HEK293 (cell line): Measurements from ENCODE around the gene HNRNPM.
A peak's percentile ranks its signal among the peaks of the same experiment; 100 is the strongest.

ENCODE experiments used
- CTCF ChIA-PET: fragments of 350-600 bp; formaldehyde crosslinking; extraction: SDS; loops from one replicate; lab custom pipeline; 2021; ENCODE audit warnings: antibody characterized with exemption; lab: Yijun Ruan, JAX
- POLR2A ChIA-PET: fragments of 300-600 bp; formaldehyde crosslinking; extraction: SDS; loops from one replicate; lab custom pipeline; 2020; ENCODE audit warnings: antibody characterized with exemption, inconsistent platforms; lab: Yijun Ruan, JAX
- H3K27ac ChIP-seq: fragments of 200-500 bp; sonication (Bioruptor generic); 2 replicates; pipeline ENCODE4 v1.5.1; 2014; ENCODE audit warnings: low read depth, low read length, control low read depth, inconsistent platforms; ENCODE audit errors: extremely low read depth
- H3K36me3 ChIP-seq, 2 experiments: fragments of 200-500 bp in 1 of 2; sonication (Bioruptor generic) in 1 of 2; 1 replicate in 1 of 2; 2 replicates in 1 of 2; pipeline ENCODE4 v1.5.1; 2014 to 2017; ENCODE audit warnings: inconsistent platforms in 2 of 2, low read length in 2 of 2; ENCODE audit not compliant: control insufficient read depth in 2 of 2, insufficient read depth in 1 of 2
- H3K4me1 ChIP-seq: fragments of 200-500 bp; sonication (Bioruptor generic); 2 replicates; pipeline ENCODE4 v1.5.1; 2014; ENCODE audit warnings: mild to moderate bottlenecking, low read length, inconsistent platforms; ENCODE audit not compliant: control insufficient read depth, insufficient read depth
- H3K4me3 ChIP-seq: 2 replicates; pipeline ENCODE4 v1.5.1; 2011; ENCODE audit warnings: low read depth, mild to moderate bottlenecking, control low read depth, low read length, moderate library complexity
- H3K9me3 ChIP-seq: fragments of 200-500 bp; sonication (Bioruptor generic); 2 replicates; pipeline ENCODE4 v1.5.1; 2014; ENCODE audit warnings: low read depth, low read length, inconsistent platforms; ENCODE audit not compliant: control insufficient read depth, insufficient read depth
- AEBP2 ChIP-seq: fragments of 450-650 bp; formaldehyde crosslinking; IDR thresholded peaks from 2 replicates; pipeline ENCODE4 v1.5.1; 2016; ENCODE audit warnings: missing biosample characterization, missing genetic modification characterization, borderline replicate concordance
- GLI2 ChIP-seq: fragments of 450-650 bp; formaldehyde crosslinking; IDR thresholded peaks from 2 replicates; pipeline ENCODE4; 2017; ENCODE audit warnings: missing biosample characterization, missing genetic modification characterization, low read depth, borderline replicate concordance
- GLI4 ChIP-seq: fragments of 450-650 bp; formaldehyde crosslinking; IDR thresholded peaks from 2 replicates; pipeline ENCODE4 v1.5.1; 2016; ENCODE audit warnings: missing biosample characterization, missing genetic modification characterization
- GLIS2 ChIP-seq: fragments of 450-650 bp; formaldehyde crosslinking; IDR thresholded peaks from 2 replicates; pipeline ENCODE4 v1.5.1; 2016; ENCODE audit warnings: missing biosample characterization, missing genetic modification characterization
- PRDM1 ChIP-seq: fragments of 450-650 bp; formaldehyde crosslinking; IDR thresholded peaks from 2 replicates; pipeline ENCODE4; 2016; ENCODE audit warnings: missing biosample characterization, missing genetic modification characterization
- PRDM10 ChIP-seq: fragments of 450-650 bp; formaldehyde crosslinking; IDR thresholded peaks from 2 replicates; pipeline ENCODE4 v1.5.1; 2016; ENCODE audit warnings: missing biosample characterization, missing genetic modification characterization
- SCRT2 ChIP-seq: fragments of 450-650 bp; formaldehyde crosslinking; IDR thresholded peaks from 2 replicates; pipeline ENCODE4 v1.5.1; 2016; ENCODE audit warnings: missing biosample characterization, missing genetic modification characterization
- ZBTB26 ChIP-seq: fragments of 450-650 bp; formaldehyde crosslinking; optimal IDR thresholded peaks from 2 replicates; pipeline ENCODE3; 2016; ENCODE audit warnings: missing biosample characterization, mild to moderate bottlenecking, missing genetic modification characterization
- ZNF114 ChIP-seq: fragments of 450-650 bp; formaldehyde crosslinking; IDR thresholded peaks from 2 replicates; pipeline ENCODE4 v1.5.0; 2017; ENCODE audit warnings: missing biosample characterization, missing genetic modification characterization
- ZNF121 ChIP-seq: fragments of 450-650 bp; formaldehyde crosslinking; IDR thresholded peaks from 2 replicates; pipeline ENCODE4 v1.5.1; 2016; ENCODE audit warnings: missing biosample characterization, missing genetic modification characterization
- ZNF146 ChIP-seq: fragments of 450-650 bp; formaldehyde crosslinking; IDR thresholded peaks from 2 replicates; pipeline ENCODE4 v1.5.1; 2016; ENCODE audit warnings: missing biosample characterization, missing genetic modification characterization
- ZNF16 ChIP-seq: fragments of 450-650 bp; formaldehyde crosslinking; IDR thresholded peaks from 2 replicates; pipeline ENCODE4 v1.5.1; 2016; ENCODE audit warnings: low read depth, missing biosample characterization, missing genetic modification characterization
- ZNF221 ChIP-seq: fragments of 450-650 bp; formaldehyde crosslinking; IDR thresholded peaks from 2 replicates; pipeline ENCODE4 v1.5.1; 2017; ENCODE audit warnings: missing biosample characterization, missing genetic modification characterization, borderline replicate concordance
- ZNF26 ChIP-seq: fragments of 450-650 bp; formaldehyde crosslinking; IDR thresholded peaks from 2 replicates; pipeline ENCODE4 v1.5.1; 2016; ENCODE audit warnings: missing biosample characterization, missing genetic modification characterization
- ZNF501 ChIP-seq: fragments of 450-650 bp; formaldehyde crosslinking; IDR thresholded peaks from 2 replicates; pipeline ENCODE4 v1.5.1; 2016; ENCODE audit warnings: missing biosample characterization, missing genetic modification characterization
- ZNF548 ChIP-seq: fragments of 450-650 bp; formaldehyde crosslinking; IDR thresholded peaks from 2 replicates; pipeline ENCODE4 v1.5.1; 2016; ENCODE audit warnings: missing biosample characterization, missing genetic modification characterization
- ZNF560 ChIP-seq: fragments of 450-650 bp; formaldehyde crosslinking; IDR thresholded peaks from 2 replicates; pipeline ENCODE4 v1.5.1; 2017; ENCODE audit warnings: missing biosample characterization, missing genetic modification characterization, borderline replicate concordance
- ZNF624 ChIP-seq: fragments of 450-650 bp; formaldehyde crosslinking; IDR thresholded peaks from 2 replicates; pipeline ENCODE4 v1.5.1; 2017; ENCODE audit warnings: missing biosample characterization, missing genetic modification characterization
- ZNF660 ChIP-seq: fragments of 450-650 bp; IDR thresholded peaks from 2 replicates; pipeline ENCODE4 v1.5.1; 2018; ENCODE audit warnings: missing biosample characterization, mild to moderate bottlenecking, missing genetic modification characterization
- ZNF76 ChIP-seq: fragments of 450-650 bp; formaldehyde crosslinking; IDR thresholded peaks from 2 replicates; pipeline ENCODE4; 2016; ENCODE audit warnings: low read depth, missing biosample characterization, missing genetic modification characterization, borderline replicate concordance
- ZNF830 ChIP-seq: fragments of 450-650 bp; IDR thresholded peaks from 2 replicates; pipeline ENCODE4 v1.5.0; 2018; ENCODE audit warnings: missing biosample characterization, missing genetic modification characterization, low read depth, mild to moderate bottlenecking, moderate library complexity
- ZSCAN16 ChIP-seq: fragments of 450-650 bp; formaldehyde crosslinking; IDR thresholded peaks from 2 replicates; pipeline ENCODE4 v1.5.1; 2016; ENCODE audit warnings: missing biosample characterization, missing genetic modification characterization

HNRNPM gene

GRCh38 chr19:8473648-8474476 is 29.1 kb downstream of the HNRNPM start:
- CTCF ChIA-PET = interaction anchor here (0.6 to 1.4 kb wide), 6 partner anchors 14 to 790 kb away, joined by 3 to 6 read pairs (median 4); no protein-coding TSS in a partner anchor
- no peak for TF ChIP-seq ZNF548
- no peak for TF ChIP-seq ZNF114 (tag by site-specific recombination)
- TF ChIP-seq ZNF560 (tag by site-specific recombination) = no peak
- no peak for TF ChIP-seq ZNF501 (tag by site-specific recombination)
- TF ChIP-seq PRDM10 = peak; percentile 54; the same call in 1 of the 2 replicates
- no peak for TF ChIP-seq ZNF26 (tag by site-specific recombination)
- no peaks in the 10 kb centered on the region for H3K9me3 ChIP-seq
- H3K36me3 ChIP-seq = peaks cover 80 to 99% of the 10 kb centered on the region in 2 experiments
- H3K4me1 ChIP-seq = no peaks in the 10 kb centered on the region
- H3K27ac ChIP-seq = peak overlapping the region; percentile 31; the same call in 1 of the 2 replicates
- POLR2A ChIA-PET = interaction anchor here (0.6 to 1.7 kb wide), 3 partner anchors 18 to 40 kb away, joined by 3 to 5 read pairs (median 3); partner anchors contain the start of gene ZNF414
- H3K4me3 ChIP-seq = no peak overlapping the region

GRCh38 chr19:8475005-8475404 is 30.2 kb downstream of the HNRNPM start:
- H3K36me3 ChIP-seq = peaks cover 76 to 92% of the 10 kb centered on the region in 2 experiments
- ChIA-PET POLR2A (interaction anchor here (0.6 kb wide), 1 partner anchor 96 kb away, joined by 3 read pairs; no protein-coding TSS in a partner anchor), CTCF (interaction anchor here (1.0 to 1.1 kb wide), 2 partner anchors 31 to 62 kb away, joined by 3 to 6 read pairs; partner anchors contain the start of gene MARCHF2)

GRCh38 chr19:8476524-8476923 is 31.7 kb downstream of the HNRNPM start:
- peaks cover 68 to 90% of the 10 kb centered on the region in 2 experiments for H3K36me3 ChIP-seq
- POLR2A ChIA-PET = no interaction called here
- TF ChIP-seq ZNF121 (no peak), ZSCAN16 (tag by site-specific recombination) (no peak), GLI2 (no peak), ZNF16 (tag by site-specific recombination) (no peak), ZNF660 (tag by site-specific recombination) (no peak), ZNF830 (tag by site-specific recombination) (no peak), GLI4 (tag by site-specific recombination) (no peak), ZNF560 (tag by site-specific recombination) (no peak), GLIS2 (tag by site-specific recombination) (no peak), SCRT2 (tag by site-specific recombination) (no peak), ZNF146 (tag by site-specific recombination) (no peak), ZNF76 (tag by site-specific recombination) (no peak), ZBTB26 (tag by site-specific recombination) (no peak)

More at GRCh38 chr19:8475005-8475404, 30.2 kb downstream of the HNRNPM start:
- H3K4me3 ChIP-seq = no peak overlapping the region
- H3K27ac ChIP-seq = no peak overlapping the region
- no peaks in the 10 kb centered on the region for H3K4me1 ChIP-seq
- no peak for TF ChIP-seq ZNF548
- no peak for TF ChIP-seq ZNF624 (tag by site-specific recombination)
- TF ChIP-seq ZNF221 = no peak
- 0 out of 2 replicates have a peak, but pooled peaks have one; percentile 35 for TF ChIP-seq PRDM1 (tag by site-specific recombination)
- no peak for TF ChIP-seq AEBP2 (tag by site-specific recombination)
- H3K9me3 ChIP-seq = no peaks in the 10 kb centered on the region

More at GRCh38 chr19:8476524-8476923, 31.7 kb downstream of the HNRNPM start:
- no peaks in the 10 kb centered on the region for H3K4me1 ChIP-seq
- H3K27ac ChIP-seq = no peak overlapping the region
- no peak overlapping the region for H3K4me3 ChIP-seq
- no peaks in the 10 kb centered on the region for H3K9me3 ChIP-seq
- CTCF ChIA-PET = interaction anchor here (1.0 kb wide), 1 partner anchor 11 kb away, joined by 3 read pairs; no protein-coding TSS in a partner anchor
